ENCODE measurements around the gene RNF183. TPM values are rescaled to one million over a fixed set of nuclear protein-coding genes. Genes with fewer than 3 reads are reported as not detected.

The RNF183 gene
- total RNA-seq, 1 donor from 2014 or later = not detected

GRCh38 chr9:113328045-113328782 is 25.0 kb upstream of the RNF183 start:
- Mint-ChIP-seq H3K9me3 (ENCODE audit: unreplicated experiment) (no peaks in the 10 kb centered on the region), H3K27me3 (ENCODE audit: unreplicated experiment) (peaks cover 7% of the 10 kb centered on the region), H3K36me3 (ENCODE audit: unreplicated experiment) (no peaks in the 10 kb centered on the region), H3K4me1 (ENCODE audit: unreplicated experiment) (no peaks in the 10 kb centered on the region), H3K27ac (ENCODE audit: unreplicated experiment) (no peak overlapping the region), H3K4me3 (ENCODE audit: unreplicated experiment) (no peak overlapping the region)
- DNase-seq (ENCODE audit: extremely low spot score, unreplicated experiment) = no peak
- TF ChIP-seq, protein P1, sequence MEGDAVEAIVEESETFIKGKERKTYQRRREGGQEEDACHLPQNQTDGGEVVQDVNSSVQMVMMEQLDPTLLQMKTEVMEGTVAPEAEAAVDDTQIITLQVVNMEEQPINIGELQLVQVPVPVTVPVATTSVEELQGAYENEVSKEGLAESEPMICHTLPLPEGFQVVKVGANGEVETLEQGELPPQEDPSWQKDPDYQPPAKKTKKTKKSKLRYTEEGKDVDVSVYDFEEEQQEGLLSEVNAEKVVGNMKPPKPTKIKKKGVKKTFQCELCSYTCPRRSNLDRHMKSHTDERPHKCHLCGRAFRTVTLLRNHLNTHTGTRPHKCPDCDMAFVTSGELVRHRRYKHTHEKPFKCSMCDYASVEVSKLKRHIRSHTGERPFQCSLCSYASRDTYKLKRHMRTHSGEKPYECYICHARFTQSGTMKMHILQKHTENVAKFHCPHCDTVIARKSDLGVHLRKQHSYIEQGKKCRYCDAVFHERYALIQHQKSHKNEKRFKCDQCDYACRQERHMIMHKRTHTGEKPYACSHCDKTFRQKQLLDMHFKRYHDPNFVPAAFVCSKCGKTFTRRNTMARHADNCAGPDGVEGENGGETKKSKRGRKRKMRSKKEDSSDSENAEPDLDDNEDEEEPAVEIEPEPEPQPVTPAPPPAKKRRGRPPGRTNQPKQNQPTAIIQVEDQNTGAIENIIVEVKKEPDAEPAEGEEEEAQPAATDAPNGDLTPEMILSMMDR (IDR thresholded peaks at IDR 0.05) = no peak

- Mint-ChIP-seq H3K36me3 (ENCODE audit: unreplicated experiment) (no peaks in the 10 kb centered on the region), H3K27ac (ENCODE audit: unreplicated experiment) (no peak overlapping the region), H3K4me1 (ENCODE audit: unreplicated experiment) (no peaks in the 10 kb centered on the region), H3K9me3 (ENCODE audit: unreplicated experiment) (no peaks in the 10 kb centered on the region), H3K27me3 (ENCODE audit: unreplicated experiment) (peaks cover 18% of the 10 kb centered on the region), H3K4me3 (ENCODE audit: unreplicated experiment) (no peak overlapping the region)
- DNase-seq (ENCODE audit: extremely low spot score, unreplicated experiment) = no peak
- TF ChIP-seq, protein P1 (IDR thresholded peaks at IDR 0.05) = no peak
Measured at GRCh38 chr9:113326230-113326629, 23.1 kb upstream of the RNF183 start.

DNA sequence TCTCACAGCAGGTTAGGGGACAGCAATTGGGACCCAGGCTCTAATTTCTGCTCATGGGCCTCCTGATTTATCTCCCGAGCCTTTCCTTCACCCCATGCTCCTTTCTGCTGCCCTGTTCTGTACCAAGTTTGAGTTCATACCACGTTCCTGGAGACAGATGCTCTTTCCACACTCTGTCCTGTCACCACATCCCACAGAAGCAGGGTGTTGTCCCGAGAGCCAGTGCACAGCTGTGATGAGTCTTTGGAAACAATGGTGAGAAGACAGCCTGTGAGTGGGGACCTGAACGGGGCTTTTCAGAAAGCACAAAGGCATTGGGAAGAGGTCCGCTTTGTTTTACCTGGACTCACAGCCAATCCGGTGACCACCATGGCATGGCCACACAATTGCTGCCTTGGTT is 19.5 kb upstream of the RNF183 start:
- TF ChIP-seq, protein P1 (IDR thresholded peaks at IDR 0.05) = no peak
- Mint-ChIP-seq H3K27ac (ENCODE audit: unreplicated experiment) (no peak overlapping the region), H3K36me3 (ENCODE audit: unreplicated experiment) (peaks cover 8% of the 10 kb centered on the region), H3K9me3 (ENCODE audit: unreplicated experiment) (no peaks in the 10 kb centered on the region), H3K27me3 (ENCODE audit: unreplicated experiment) (peaks cover 20% of the 10 kb centered on the region), H3K4me1 (ENCODE audit: unreplicated experiment) (no peaks in the 10 kb centered on the region), H3K4me3 (ENCODE audit: unreplicated experiment) (no peak overlapping the region)
- DNase-seq (ENCODE audit: extremely low spot score, unreplicated experiment) = no peak

GRCh38 chr9:113320051-113320450 is 16.9 kb upstream of the RNF183 start:
- no peak overlapping the region for H3K27ac Mint-ChIP-seq (ENCODE audit: unreplicated experiment)
- no peak for DNase-seq (ENCODE audit: extremely low spot score, unreplicated experiment)
- H3K36me3 Mint-ChIP-seq (ENCODE audit: unreplicated experiment) = peaks cover 8% of the 10 kb centered on the region
- no peak overlapping the region for H3K4me3 Mint-ChIP-seq (ENCODE audit: unreplicated experiment)
- H3K9me3 Mint-ChIP-seq (ENCODE audit: unreplicated experiment) = no peaks in the 10 kb centered on the region
- TF ChIP-seq, protein P1 (IDR thresholded peaks at IDR 0.05) = no peak
- H3K4me1 Mint-ChIP-seq (ENCODE audit: unreplicated experiment) = no peaks in the 10 kb centered on the region
- peaks cover 23% of the 10 kb centered on the region for H3K27me3 Mint-ChIP-seq (ENCODE audit: unreplicated experiment)

- TF ChIP-seq, protein P1 (IDR thresholded peaks at IDR 0.05) = no peak
- Mint-ChIP-seq H3K36me3 (ENCODE audit: unreplicated experiment) (peaks cover 8% of the 10 kb centered on the region), H3K4me3 (ENCODE audit: unreplicated experiment) (no peak overlapping the region), H3K9me3 (ENCODE audit: unreplicated experiment) (no peaks in the 10 kb centered on the region), H3K4me1 (ENCODE audit: unreplicated experiment) (no peaks in the 10 kb centered on the region), H3K27me3 (ENCODE audit: unreplicated experiment) (peaks cover 22% of the 10 kb centered on the region), H3K27ac (ENCODE audit: unreplicated experiment) (no peak overlapping the region)
- DNase-seq (ENCODE audit: extremely low spot score, unreplicated experiment) = no peak
Measured at GRCh38 chr9:113319054-113319453, 15.9 kb upstream of the RNF183 start.
